Stimulated activated CD4-positive, alpha-beta T cell treated with anti-CD3 and anti-CD28 coated beads, Interleukin-4, amount 100 ng/mL, for 24 hours (primary cell): ENCODE data around the gene ZNF22.

ENCODE experiments used
- DNase-seq: peaks from one replicate; pipeline ENCODE4 v3.0.0-alpha.2; 2020

The ZNF22 gene

DNA sequence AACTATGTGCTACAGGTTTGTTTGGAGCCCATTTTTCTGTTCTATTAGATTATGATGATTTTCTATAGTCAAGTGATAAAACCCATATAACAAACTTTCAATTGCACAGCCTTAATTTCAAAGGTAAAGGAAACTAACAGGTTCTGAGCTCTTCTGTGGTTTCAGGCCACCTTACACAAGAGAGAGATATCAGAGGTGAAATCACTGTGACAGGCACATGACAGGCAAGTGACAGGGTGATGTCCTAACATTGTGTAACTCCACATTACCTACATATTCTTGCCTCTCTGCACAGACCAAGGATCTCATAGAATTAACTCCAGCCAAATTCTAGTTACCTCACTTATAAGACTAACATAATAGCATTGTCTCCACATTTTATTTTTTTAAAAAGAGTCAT is 35.0 kb downstream of the ZNF22 start:
- no peak for DNase-seq

GRCh38 chr10:45040921-45041542 is 40.3 kb downstream of the ZNF22 start:
- no peak for DNase-seq

DNA sequence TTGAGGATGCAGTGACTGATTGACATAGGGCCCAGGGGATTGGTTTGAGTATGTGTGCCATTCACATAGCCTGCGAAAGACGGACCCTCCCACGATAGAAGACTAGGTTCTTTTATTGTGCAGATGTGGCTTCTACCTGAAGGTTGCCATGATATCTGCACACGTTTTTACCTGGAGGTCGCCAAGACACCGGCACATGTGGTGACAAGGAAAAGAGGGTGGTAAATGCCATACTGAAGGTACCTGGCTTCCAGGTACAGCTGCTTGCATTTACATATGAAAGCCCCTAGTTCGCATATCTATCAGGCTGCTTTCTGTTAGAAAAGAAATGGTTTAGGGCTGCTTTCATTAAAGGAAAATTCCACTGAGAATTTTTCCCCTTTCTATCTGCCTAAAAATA is 43.6 kb downstream of the ZNF22 start:
- no peak for DNase-seq

- DNase-seq = no peak
Observed at GRCh38 chr10:45050551-45051235, 50.0 kb downstream of the ZNF22 start.

DNA sequence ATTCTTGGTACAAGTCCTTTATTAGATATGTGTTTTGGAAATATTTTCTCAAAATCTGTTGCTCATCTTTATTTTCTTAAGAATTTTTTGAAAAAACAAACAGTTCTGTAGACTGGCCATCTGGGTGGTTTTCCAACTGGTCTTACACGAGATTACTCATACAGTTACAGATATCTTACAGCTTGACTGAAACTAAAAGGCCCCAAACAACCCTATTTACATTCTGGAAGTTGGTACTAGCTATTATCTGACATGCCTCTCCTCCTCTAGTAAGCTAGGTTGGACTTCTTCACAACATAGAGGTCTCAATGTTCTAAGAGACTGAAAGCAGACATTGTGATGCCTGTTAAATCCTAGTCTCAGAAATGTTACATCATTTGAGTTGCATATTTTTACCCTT is 52.0 kb downstream of the ZNF22 start:
- no peak for DNase-seq

DNA sequence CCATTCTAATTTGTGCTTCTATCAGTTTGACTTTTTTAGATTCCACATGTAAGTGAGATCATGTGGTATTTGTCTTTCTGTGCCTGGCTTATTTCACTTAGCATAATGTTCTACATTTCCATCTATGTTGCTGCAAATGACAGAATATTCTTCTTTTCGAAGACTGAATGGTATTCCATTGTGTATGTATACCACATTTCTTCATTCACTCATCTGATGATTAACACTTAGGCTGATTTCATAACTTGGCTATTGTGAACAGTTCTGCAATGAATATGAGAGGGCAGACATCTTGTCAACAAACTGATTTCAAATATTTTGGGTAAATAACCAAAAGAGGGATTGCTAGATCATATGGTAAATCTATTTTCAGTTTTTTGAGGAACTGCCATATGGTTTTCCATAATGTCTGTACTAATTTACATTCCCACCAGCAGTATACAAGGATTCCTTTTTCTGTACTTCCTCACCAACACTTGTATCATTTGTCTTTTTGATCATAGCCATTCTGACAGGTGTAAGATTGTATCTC is 52.9 kb downstream of the ZNF22 start:
- DNase-seq = no peak
